C4-2B (cell line): ENCODE measurements around the gene MRPL20.

Source experiments
- ZFX ChIP-seq: fragments of 450-650 bp; IDR thresholded peaks from 2 replicates; pipeline ENCODE4 v1.6.1; 2017
- TF ChIP-seq, protein P1 (sequence below): fragments of 450-650 bp; conservative IDR thresholded peaks from 2 replicates; pipeline ENCODE4 v1.5.1; 2017; ENCODE audit warnings: mild to moderate bottlenecking

DNA sequence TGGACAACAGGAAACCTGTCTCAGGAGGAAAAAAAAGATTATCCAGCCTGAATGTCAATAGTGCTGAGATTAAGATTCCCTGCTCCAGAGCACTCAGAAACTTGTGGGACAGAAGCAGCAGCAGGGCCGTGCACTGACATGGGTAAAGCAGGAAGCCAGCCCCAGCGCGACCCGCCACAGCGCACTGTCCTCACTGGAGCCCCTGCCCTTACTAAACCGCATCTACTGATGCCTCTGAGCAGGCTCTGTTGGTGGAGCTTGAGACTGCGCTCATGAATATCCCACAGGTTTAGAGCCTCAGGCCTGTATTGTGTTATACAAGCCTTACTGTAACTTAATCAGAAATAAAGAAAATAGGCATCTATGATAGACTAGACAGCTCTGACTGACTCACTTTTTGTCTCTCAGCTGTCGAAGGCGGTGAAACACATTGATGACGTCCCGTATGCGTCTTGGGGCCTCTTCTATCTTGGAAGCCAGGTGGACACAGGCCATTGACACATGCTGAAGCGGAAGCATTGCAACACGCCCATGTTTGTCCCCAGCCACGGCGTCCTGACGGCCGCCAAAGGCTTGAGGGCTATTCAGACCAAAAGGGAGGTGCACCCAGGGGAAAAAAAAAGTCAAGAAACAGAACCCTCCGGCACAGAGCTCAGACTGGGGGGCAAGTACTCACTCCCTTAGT lies 9.1 kb downstream of the MRPL20 start:
- TF ChIP-seq, protein P1, sequence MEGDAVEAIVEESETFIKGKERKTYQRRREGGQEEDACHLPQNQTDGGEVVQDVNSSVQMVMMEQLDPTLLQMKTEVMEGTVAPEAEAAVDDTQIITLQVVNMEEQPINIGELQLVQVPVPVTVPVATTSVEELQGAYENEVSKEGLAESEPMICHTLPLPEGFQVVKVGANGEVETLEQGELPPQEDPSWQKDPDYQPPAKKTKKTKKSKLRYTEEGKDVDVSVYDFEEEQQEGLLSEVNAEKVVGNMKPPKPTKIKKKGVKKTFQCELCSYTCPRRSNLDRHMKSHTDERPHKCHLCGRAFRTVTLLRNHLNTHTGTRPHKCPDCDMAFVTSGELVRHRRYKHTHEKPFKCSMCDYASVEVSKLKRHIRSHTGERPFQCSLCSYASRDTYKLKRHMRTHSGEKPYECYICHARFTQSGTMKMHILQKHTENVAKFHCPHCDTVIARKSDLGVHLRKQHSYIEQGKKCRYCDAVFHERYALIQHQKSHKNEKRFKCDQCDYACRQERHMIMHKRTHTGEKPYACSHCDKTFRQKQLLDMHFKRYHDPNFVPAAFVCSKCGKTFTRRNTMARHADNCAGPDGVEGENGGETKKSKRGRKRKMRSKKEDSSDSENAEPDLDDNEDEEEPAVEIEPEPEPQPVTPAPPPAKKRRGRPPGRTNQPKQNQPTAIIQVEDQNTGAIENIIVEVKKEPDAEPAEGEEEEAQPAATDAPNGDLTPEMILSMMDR = no peak
- no peak for TF ChIP-seq ZFX
